Keratinocyte (primary cell): ENCODE measurements around the gene MED12L.
A peak's percentile ranks its signal among the peaks of the same experiment; 100 is the strongest.

Experiments used
- CTCF ChIP-seq, 3 experiments: IDR thresholded peaks in 1 of 3; conservative IDR thresholded peaks in 1 of 3; optimal IDR thresholded peaks in 1 of 3; 2 replicates in 2 of 3; 3 replicates in 1 of 3; pipeline versions ENCODE3 to v1.5.1; 2011; ENCODE audit warnings: low read length in 3 of 3, mild to moderate bottlenecking in 3 of 3, moderate library complexity in 2 of 3, control low read depth in 1 of 3, inconsistent platforms in 1 of 3; ENCODE audit not compliant: insufficient read depth in 2 of 3; ENCODE audit errors: extremely low read depth in 1 of 3
- EZH2 ChIP-seq: IDR thresholded peaks from one replicate; pipeline ENCODE4 v1.6.1; 2012; ENCODE audit warnings: inconsistent platforms, mild to moderate bottlenecking, low read length, moderate library complexity

DNA sequence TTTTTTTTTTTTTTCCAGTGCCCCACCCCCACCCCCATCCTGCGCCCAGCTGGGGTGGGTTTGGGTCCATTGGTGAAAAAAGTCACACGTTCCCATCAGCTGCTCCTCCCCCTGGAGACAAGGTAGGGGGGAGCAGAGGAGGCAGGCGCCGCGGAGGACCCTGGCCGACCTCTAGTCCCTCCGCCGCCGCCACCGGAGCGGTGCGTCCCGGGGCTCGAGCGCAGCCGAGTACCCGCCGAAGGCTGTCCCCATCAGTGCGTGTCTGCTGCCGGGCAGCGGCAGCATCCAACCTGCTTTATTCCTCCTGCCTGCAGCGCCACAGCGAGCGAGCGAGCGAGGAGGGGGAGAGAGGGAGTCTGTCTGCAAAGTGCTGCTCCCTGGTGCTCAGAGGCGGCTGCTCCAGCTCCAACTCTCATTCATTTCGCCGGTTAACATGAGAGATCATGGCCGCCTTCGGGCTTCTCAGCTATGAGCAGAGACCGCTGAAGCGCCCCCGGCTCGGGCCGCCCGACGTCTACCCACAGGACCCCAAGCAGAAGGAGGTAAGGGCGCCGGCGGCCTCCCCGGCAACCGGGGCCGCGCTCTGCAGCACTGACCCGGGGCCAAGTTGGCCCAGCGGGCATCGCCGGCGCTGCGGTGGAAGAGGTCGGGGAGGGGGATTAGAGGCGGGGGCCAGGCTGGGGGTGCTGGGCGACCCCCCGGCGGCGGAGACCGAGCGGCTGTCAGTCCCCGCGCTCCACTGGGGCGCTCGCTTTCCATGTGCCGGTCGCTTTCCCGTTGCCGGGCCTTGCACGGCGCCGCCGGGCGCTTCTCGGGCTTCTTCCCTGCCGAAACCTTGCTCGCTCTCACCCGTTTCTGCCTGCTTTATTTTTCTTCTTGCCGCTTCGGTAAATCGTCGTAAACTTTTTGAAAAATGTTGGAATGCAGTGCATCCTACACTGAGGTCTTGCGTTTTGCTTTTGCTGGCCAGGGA, 1.3 kb downstream of the MED12L start:
- TF ChIP-seq CTCF (optimal IDR thresholded peaks at IDR 0.05 in 1 of 3, IDR thresholded peaks at IDR 0.05 in 1 of 3, conservative IDR thresholded peaks at IDR 0.05 in 1 of 3; ENCODE audit: extremely low read depth in 1 of 3, insufficient read depth in 2 of 3, low read length in 3 of 3) (peak; percentile 46 to 74 (median 69)), EZH2 (peak; percentile 72)
